Measurements from ENCODE around the gene KLF7. TPM values are rescaled to one million over a fixed set of nuclear protein-coding genes. Genes with fewer than 3 reads are reported as not detected.
A peak's percentile ranks its signal among the peaks of the same experiment; 100 is the strongest.

Gene KLF7
- total RNA-seq, 6 experiments from 2014 or later: 3.3 to 14.2 (median 10.2) TPM

DNA sequence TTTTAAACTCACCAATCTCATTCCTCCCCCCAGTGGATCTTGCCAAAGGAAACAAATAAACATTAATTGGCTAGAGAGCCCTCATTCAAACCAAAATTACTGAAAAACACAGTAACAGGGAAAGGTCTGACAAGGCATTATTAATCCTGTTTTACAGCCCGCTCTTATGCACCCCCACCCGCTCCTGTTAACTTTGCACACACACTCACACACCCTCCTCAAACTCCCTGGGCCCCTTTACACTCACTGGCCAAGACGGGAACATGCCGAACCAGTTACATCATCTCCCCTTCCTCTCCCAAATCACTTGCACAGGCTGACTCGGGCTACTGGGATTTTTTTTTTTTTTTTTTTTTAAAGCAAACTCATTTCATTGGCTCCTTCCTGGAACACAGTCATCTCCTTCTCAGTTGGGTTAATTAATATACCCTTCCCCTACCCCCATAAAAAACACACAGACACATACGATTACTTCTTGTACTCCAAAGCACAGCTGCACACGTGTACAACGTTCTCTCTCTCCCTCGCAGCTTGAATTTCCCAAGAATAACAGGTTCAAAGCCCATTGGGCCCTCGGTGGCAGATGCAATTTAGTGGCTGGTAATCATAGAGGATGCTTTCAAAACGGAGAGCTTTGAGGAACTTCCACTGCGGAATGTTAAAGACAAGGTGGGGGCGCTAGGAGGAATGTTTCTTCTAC lies 31.8 kb downstream of the KLF7 start:
- no peaks in the 10 kb centered on the region for H3K36me3 ChIP-seq
- no peak overlapping the region for H3K4me3 ChIP-seq
- 64% methylated on average over 13 of the region's 13 CpGs for WGBS (ENCODE audit: insufficient coverage, low coverage, low lambda C conversion rate, missing lambda C conversion rate)
- intact Hi-C loops (cut with DNase I): no loop called here
- no peaks in the 10 kb centered on the region for H3K27me3 ChIP-seq
- TF ChIP-seq, protein P1, sequence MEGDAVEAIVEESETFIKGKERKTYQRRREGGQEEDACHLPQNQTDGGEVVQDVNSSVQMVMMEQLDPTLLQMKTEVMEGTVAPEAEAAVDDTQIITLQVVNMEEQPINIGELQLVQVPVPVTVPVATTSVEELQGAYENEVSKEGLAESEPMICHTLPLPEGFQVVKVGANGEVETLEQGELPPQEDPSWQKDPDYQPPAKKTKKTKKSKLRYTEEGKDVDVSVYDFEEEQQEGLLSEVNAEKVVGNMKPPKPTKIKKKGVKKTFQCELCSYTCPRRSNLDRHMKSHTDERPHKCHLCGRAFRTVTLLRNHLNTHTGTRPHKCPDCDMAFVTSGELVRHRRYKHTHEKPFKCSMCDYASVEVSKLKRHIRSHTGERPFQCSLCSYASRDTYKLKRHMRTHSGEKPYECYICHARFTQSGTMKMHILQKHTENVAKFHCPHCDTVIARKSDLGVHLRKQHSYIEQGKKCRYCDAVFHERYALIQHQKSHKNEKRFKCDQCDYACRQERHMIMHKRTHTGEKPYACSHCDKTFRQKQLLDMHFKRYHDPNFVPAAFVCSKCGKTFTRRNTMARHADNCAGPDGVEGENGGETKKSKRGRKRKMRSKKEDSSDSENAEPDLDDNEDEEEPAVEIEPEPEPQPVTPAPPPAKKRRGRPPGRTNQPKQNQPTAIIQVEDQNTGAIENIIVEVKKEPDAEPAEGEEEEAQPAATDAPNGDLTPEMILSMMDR (IDR thresholded peaks at IDR 0.05): no peak
- no peak for TF ChIP-seq POLR2A (IDR thresholded peaks at IDR 0.05)
- no peaks in the 10 kb centered on the region for H3K9me3 ChIP-seq
- peak overlapping the region in 2 of 3 donors; percentile 13 to 28 for H3K27ac ChIP-seq
- ATAC-seq (peak; percentile 35 to 72 (median 44)), DNase-seq (no peak)
- peaks cover 0 to 22% (median 4%) of the 10 kb centered on the region in 4 donors for H3K4me1 ChIP-seq

DNA sequence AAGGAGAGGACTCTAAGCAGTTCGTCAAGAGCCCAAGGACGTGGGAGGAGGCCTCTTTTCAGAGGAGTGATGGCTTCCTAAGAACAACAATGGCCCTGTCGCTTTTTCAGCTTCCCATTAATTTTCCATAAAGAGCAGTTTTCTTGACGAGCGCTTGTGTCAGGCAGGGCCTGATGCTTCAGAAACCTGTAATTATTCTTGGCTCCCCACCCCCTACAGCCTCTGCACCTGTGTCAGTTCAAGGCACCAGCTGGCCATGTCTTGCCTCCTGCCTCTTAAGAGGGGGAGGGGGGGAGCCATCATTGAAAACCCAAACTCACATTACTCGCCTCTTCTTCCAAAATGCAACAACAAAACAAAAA lies 32.3 kb downstream of the KLF7 start:
- peak overlapping the region in 1 of 3 donors; percentile 10 for H3K27ac ChIP-seq
- WGBS (ENCODE audit: insufficient coverage, low coverage, low lambda C conversion rate, missing lambda C conversion rate): 85% methylated on average over 4 of the region's 6 CpGs
- peaks cover 0 to 27% (median 6%) of the 10 kb centered on the region in 4 donors for H3K4me1 ChIP-seq
- intact Hi-C loops (cut with DNase I): no loop called here
- no peak for ATAC-seq
- H3K36me3 ChIP-seq: no peaks in the 10 kb centered on the region
- H3K9me3 ChIP-seq: no peaks in the 10 kb centered on the region
- TF ChIP-seq, protein P1 (IDR thresholded peaks at IDR 0.05): no peak
- TF ChIP-seq POLR2A (IDR thresholded peaks at IDR 0.05): no peak
- no peaks in the 10 kb centered on the region for H3K27me3 ChIP-seq
- H3K4me3 ChIP-seq: no peak overlapping the region
- no peak for DNase-seq

DNA sequence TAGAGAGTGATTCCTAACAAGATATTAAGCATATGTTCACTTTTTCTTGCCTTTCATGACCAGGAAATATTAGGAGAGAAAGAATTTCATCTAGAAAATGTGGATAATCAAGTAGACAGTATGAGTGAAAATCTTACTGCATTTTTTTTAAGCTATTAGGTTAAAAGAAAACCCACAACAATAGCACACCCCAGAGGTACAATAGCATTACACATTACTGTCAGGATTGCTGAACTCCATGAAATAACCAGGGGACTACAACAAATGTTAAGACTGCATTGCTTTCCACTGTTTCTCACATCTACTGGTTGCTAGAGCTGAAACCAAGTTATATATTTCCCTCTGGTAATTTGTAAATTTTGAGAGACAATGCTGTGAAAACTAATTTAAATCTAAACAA lies 33.7 kb downstream of the KLF7 start:
- Histone ChIP-seq H3K36me3 (no peaks in the 10 kb centered on the region), H3K9me3 (no peaks in the 10 kb centered on the region), H3K27ac (no peak overlapping the region), H3K4me1 (peaks cover 0 to 27% (median 6%) of the 10 kb centered on the region in 4 donors), H3K27me3 (no peaks in the 10 kb centered on the region), H3K4me3 (no peak overlapping the region)
- intact Hi-C loops (cut with DNase I): no loop called here
- TF ChIP-seq POLR2A (IDR thresholded peaks at IDR 0.05): no peak
- TF ChIP-seq, protein P1 (IDR thresholded peaks at IDR 0.05): no peak
- DNase-seq (no peak), ATAC-seq (no peak)

DNA sequence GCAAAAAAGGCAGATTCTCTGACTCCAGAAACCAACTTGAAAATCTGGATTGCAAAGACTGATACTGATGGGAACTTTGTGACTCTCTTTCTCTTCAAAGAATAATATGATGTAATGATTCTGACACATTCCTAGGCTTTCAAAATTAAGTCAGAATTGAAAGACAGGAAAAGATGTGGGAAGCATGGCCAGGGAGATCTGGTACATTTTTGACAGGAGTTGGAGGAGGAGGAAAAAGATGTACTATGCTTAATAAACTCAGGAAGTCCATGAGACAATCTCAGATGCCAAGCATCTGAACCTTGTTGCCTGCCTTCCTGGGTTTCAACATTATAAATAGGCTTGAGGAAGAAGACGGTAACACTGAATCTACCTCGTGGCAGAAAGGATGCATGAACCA lies 34.2 kb downstream of the KLF7 start:
- no peak overlapping the region for H3K27ac ChIP-seq
- intact Hi-C loops (cut with DNase I): no loop called here

More for the DNA sequence above, 34.2 kb downstream of the KLF7 start:
- no peak for ATAC-seq
- peaks cover 0 to 27% (median 6%) of the 10 kb centered on the region in 4 donors for H3K4me1 ChIP-seq
- H3K27me3 ChIP-seq: no peaks in the 10 kb centered on the region
- H3K4me3 ChIP-seq: no peak overlapping the region
- TF ChIP-seq POLR2A (IDR thresholded peaks at IDR 0.05): no peak
- TF ChIP-seq, protein P1 (IDR thresholded peaks at IDR 0.05): no peak
- DNase-seq: no peak
- 46% methylated on average over 2 of the region's 2 CpGs for WGBS (ENCODE audit: insufficient coverage, low coverage, low lambda C conversion rate, missing lambda C conversion rate)
- no peaks in the 10 kb centered on the region for H3K36me3 ChIP-seq
- no peaks in the 10 kb centered on the region for H3K9me3 ChIP-seq

All from right lobe of liver (tissue), 6 donors.